Activated CD4-positive, alpha-beta T cell treated with anti-CD3 and anti-CD28 coated beads, Interleukin-2, amount 10 ng/mL, durations not matched to agents 24 days and 14 days (primary cell): Measurements from ENCODE around the gene RNF150. TPM values are rescaled to one million over a fixed set of nuclear protein-coding genes. Genes with fewer than 3 reads are reported as not detected.

Experiments
- DNase-seq: peaks from one replicate; pipeline ENCODE4 v3.0.0; 2022
- H3K27ac Mint-ChIP-seq: one replicate; pipeline ENCODE4 v1.8.0; 2022; ENCODE audit warnings: mild to moderate bottlenecking, mixed read lengths
- H3K27me3 Mint-ChIP-seq: one replicate; pipeline ENCODE4 v1.8.0; 2022; ENCODE audit warnings: mixed read lengths
- H3K36me3 Mint-ChIP-seq: one replicate; pipeline ENCODE4 v1.8.0; 2022; ENCODE audit warnings: low read depth, mild to moderate bottlenecking, mixed read lengths
- H3K4me1 Mint-ChIP-seq: one replicate; pipeline ENCODE4 v1.8.0; 2021; ENCODE audit warnings: mixed read lengths
- H3K4me3 Mint-ChIP-seq: one replicate; pipeline ENCODE4 v1.8.0; 2022; ENCODE audit warnings: mild to moderate bottlenecking, moderate library complexity, mixed read lengths
- H3K9me3 Mint-ChIP-seq: one replicate; pipeline ENCODE4 v1.8.0; 2021; ENCODE audit warnings: mixed read lengths
- intact Hi-C: fragments of 100-400 bp; cut with micrococcal nuclease; formaldehyde crosslinking; loops from one replicate; pipeline ENCODE4 v1.15.1; 2023
- total RNA-seq: library from RNA; stranded (reverse); gene quantifications from 2 replicates; pipeline ENCODE4 v1.2.3, GENCODE V29; 2022

RNF150 gene
- total RNA-seq, 1 donor from 2014 or later: not detected

- H3K27ac Mint-ChIP-seq: no peak overlapping the region
- intact Hi-C loops: no loop called here
- no peaks in the 10 kb centered on the region for H3K36me3 Mint-ChIP-seq
These were observed 87.4 kb downstream of the RNF150 start for GRCh38 chr4:141045848-141046247.

GRCh38 chr4:141041021-141041476 lies 92.2 kb downstream of the RNF150 start:
- H3K4me1 Mint-ChIP-seq: no peaks in the 10 kb centered on the region
- no peak overlapping the region for H3K27ac Mint-ChIP-seq
- intact Hi-C loops: no loop called here
- H3K27me3 Mint-ChIP-seq: peaks cover 3% of the 10 kb centered on the region
- no peak overlapping the region for H3K4me3 Mint-ChIP-seq
- no peaks in the 10 kb centered on the region for H3K36me3 Mint-ChIP-seq
- no peaks in the 10 kb centered on the region for H3K9me3 Mint-ChIP-seq
- no peak for DNase-seq

More at GRCh38 chr4:141045848-141046247, 87.4 kb downstream of the RNF150 start:
- Mint-ChIP-seq H3K9me3 (no peaks in the 10 kb centered on the region), H3K4me3 (no peak overlapping the region), H3K27me3 (peaks cover 3% of the 10 kb centered on the region), H3K4me1 (no peaks in the 10 kb centered on the region)
- no peak for DNase-seq

GRCh38 chr4:141039156-141039555 lies 94.1 kb downstream of the RNF150 start:
- no peak overlapping the region for H3K27ac Mint-ChIP-seq
- intact Hi-C loops: no loop called here
- no peaks in the 10 kb centered on the region for H3K9me3 Mint-ChIP-seq
- no peak for DNase-seq
- H3K36me3 Mint-ChIP-seq: no peaks in the 10 kb centered on the region
- H3K4me1 Mint-ChIP-seq: no peaks in the 10 kb centered on the region
- no peak overlapping the region for H3K4me3 Mint-ChIP-seq
- peaks cover 3% of the 10 kb centered on the region for H3K27me3 Mint-ChIP-seq

- no peak overlapping the region for H3K27ac Mint-ChIP-seq
- H3K27me3 Mint-ChIP-seq: peaks cover 3% of the 10 kb centered on the region
- H3K9me3 Mint-ChIP-seq: no peaks in the 10 kb centered on the region
- no peaks in the 10 kb centered on the region for H3K36me3 Mint-ChIP-seq
- H3K4me3 Mint-ChIP-seq: no peak overlapping the region
- intact Hi-C loops: no loop called here
- no peak for DNase-seq
- no peaks in the 10 kb centered on the region for H3K4me1 Mint-ChIP-seq
These were observed 94.8 kb downstream of the RNF150 start for GRCh38 chr4:141038428-141038827.

GRCh38 chr4:141037446-141037845 lies 95.8 kb downstream of the RNF150 start:
- no peak for DNase-seq
- H3K36me3 Mint-ChIP-seq: no peaks in the 10 kb centered on the region
- intact Hi-C loops: no loop called here
- peaks cover under 1% of the 10 kb centered on the region for H3K27me3 Mint-ChIP-seq
- no peak overlapping the region for H3K27ac Mint-ChIP-seq
- H3K9me3 Mint-ChIP-seq: no peaks in the 10 kb centered on the region
- H3K4me1 Mint-ChIP-seq: no peaks in the 10 kb centered on the region
- no peak overlapping the region for H3K4me3 Mint-ChIP-seq

- Mint-ChIP-seq H3K4me3 (no peak overlapping the region), H3K27me3 (no peaks in the 10 kb centered on the region), H3K9me3 (no peaks in the 10 kb centered on the region), H3K27ac (no peak overlapping the region), H3K36me3 (no peaks in the 10 kb centered on the region), H3K4me1 (no peaks in the 10 kb centered on the region)
- no peak for DNase-seq
- intact Hi-C loops: no loop called here
These were observed 96.5 kb downstream of the RNF150 start for GRCh38 chr4:141036786-141037185.

GRCh38 chr4:141035920-141036319 lies 97.3 kb downstream of the RNF150 start:
- Mint-ChIP-seq H3K4me1 (no peaks in the 10 kb centered on the region), H3K27ac (no peak overlapping the region), H3K4me3 (no peak overlapping the region), H3K27me3 (no peaks in the 10 kb centered on the region), H3K9me3 (no peaks in the 10 kb centered on the region), H3K36me3 (no peaks in the 10 kb centered on the region)
- intact Hi-C loops: no loop called here
- no peak for DNase-seq

GRCh38 chr4:141028024-141028529 lies 105.2 kb downstream of the RNF150 start:
- Mint-ChIP-seq H3K27ac (no peak overlapping the region), H3K4me1 (no peaks in the 10 kb centered on the region), H3K9me3 (no peaks in the 10 kb centered on the region), H3K27me3 (peaks cover 2% of the 10 kb centered on the region), H3K4me3 (no peak overlapping the region), H3K36me3 (no peaks in the 10 kb centered on the region)
- peak; percentile 4 for DNase-seq
- intact Hi-C loops: no loop called here

- peak; percentile 20 for DNase-seq
- Mint-ChIP-seq H3K9me3 (no peaks in the 10 kb centered on the region), H3K4me3 (no peak overlapping the region), H3K4me1 (no peaks in the 10 kb centered on the region), H3K27me3 (peaks cover 2% of the 10 kb centered on the region), H3K36me3 (no peaks in the 10 kb centered on the region), H3K27ac (no peak overlapping the region)
- intact Hi-C loops: no loop called here
These were observed 105.8 kb downstream of the RNF150 start for GRCh38 chr4:141027421-141027820.

GRCh38 chr4:141026900-141027299 lies 106.4 kb downstream of the RNF150 start:
- DNase-seq: peak; percentile 24
- H3K4me3 Mint-ChIP-seq: no peak overlapping the region
- no peaks in the 10 kb centered on the region for H3K4me1 Mint-ChIP-seq
- H3K9me3 Mint-ChIP-seq: no peaks in the 10 kb centered on the region
- H3K27ac Mint-ChIP-seq: no peak overlapping the region
- intact Hi-C loops: no loop called here
- H3K36me3 Mint-ChIP-seq: no peaks in the 10 kb centered on the region
- peaks cover 2% of the 10 kb centered on the region for H3K27me3 Mint-ChIP-seq

- Mint-ChIP-seq H3K4me1 (no peaks in the 10 kb centered on the region), H3K4me3 (no peak overlapping the region), H3K9me3 (no peaks in the 10 kb centered on the region), H3K27me3 (peaks cover 2% of the 10 kb centered on the region), H3K27ac (no peak overlapping the region), H3K36me3 (no peaks in the 10 kb centered on the region)
- intact Hi-C loops: no loop called here
- no peak for DNase-seq
These were observed 110.2 kb downstream of the RNF150 start for GRCh38 chr4:141023051-141023450.

- Mint-ChIP-seq H3K27ac (no peak overlapping the region), H3K27me3 (peaks cover 2% of the 10 kb centered on the region), H3K4me1 (no peaks in the 10 kb centered on the region), H3K36me3 (no peaks in the 10 kb centered on the region), H3K4me3 (no peak overlapping the region), H3K9me3 (no peaks in the 10 kb centered on the region)
- DNase-seq: no peak
- intact Hi-C loops: no loop called here
These were observed 111.1 kb downstream of the RNF150 start for GRCh38 chr4:141022111-141022695.

GRCh38 chr4:141021397-141022110 lies 111.7 kb downstream of the RNF150 start:
- Mint-ChIP-seq H3K4me1 (no peaks in the 10 kb centered on the region), H3K27me3 (peaks cover 2% of the 10 kb centered on the region), H3K4me3 (no peak overlapping the region), H3K27ac (no peak overlapping the region), H3K36me3 (no peaks in the 10 kb centered on the region), H3K9me3 (no peaks in the 10 kb centered on the region)
- no peak for DNase-seq
- intact Hi-C loops: no loop called here

- H3K27me3 Mint-ChIP-seq: peaks cover 2% of the 10 kb centered on the region
- DNase-seq: no peak
- H3K4me1 Mint-ChIP-seq: no peaks in the 10 kb centered on the region
- no peaks in the 10 kb centered on the region for H3K9me3 Mint-ChIP-seq
- intact Hi-C loops: no loop called here
- H3K4me3 Mint-ChIP-seq: no peak overlapping the region
- no peaks in the 10 kb centered on the region for H3K36me3 Mint-ChIP-seq
- H3K27ac Mint-ChIP-seq: no peak overlapping the region
These were observed 112.4 kb downstream of the RNF150 start for GRCh38 chr4:141020801-141021261.
